GM21528 (cell line): ENCODE measurements around the gene CLEC4M.
"Not testable (repeated sequence)": the region's sequence is repeated elsewhere in the genome, so short reads cannot be mapped to it uniquely, and the experiment has no call there.

ENCODE experiments used
- ATAC-seq: cut with Tn5 transposase; IDR thresholded peaks from one replicate; pipeline ENCODE4 v1.9.1; 2021; ENCODE audit warnings: mild to moderate bottlenecking, moderate library complexity; ENCODE audit not compliant: unreplicated experiment, low FRiP score

CLEC4M gene

DNA sequence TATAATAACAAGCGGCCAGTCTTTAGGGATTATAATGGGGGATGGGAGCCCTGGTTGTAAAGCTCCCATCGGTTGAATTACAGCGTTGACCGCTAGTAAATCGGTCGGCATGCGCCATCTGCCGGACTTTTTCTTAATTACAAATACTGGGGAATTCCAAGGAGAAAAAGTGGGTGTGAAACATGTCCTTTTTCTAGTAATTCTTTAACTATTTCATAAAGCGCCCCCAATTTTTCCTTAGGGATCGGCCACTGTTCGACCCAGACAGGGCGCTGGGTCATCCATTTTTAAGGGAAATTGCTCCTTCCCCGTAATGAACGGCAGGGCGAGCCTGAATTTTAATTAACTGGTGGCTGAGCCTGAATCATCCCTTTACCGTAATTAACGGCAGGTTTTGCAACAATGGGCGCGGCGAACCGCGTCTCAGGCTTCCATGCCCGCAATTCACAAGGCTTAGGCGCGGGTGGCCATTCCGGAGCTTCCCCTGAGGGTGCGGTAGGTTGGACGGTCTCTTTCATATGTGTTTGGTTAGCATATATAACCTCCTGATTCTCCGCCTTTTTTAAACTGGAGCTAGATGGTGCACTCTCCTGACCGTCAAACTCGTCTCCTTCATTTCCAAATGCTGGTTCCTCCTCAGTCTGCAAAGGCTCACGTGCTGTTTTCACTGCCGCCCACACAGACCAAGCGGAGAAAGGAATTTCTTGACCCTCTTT lies 36.8 kb downstream of the CLEC4M start:
- no peak for ATAC-seq

DNA sequence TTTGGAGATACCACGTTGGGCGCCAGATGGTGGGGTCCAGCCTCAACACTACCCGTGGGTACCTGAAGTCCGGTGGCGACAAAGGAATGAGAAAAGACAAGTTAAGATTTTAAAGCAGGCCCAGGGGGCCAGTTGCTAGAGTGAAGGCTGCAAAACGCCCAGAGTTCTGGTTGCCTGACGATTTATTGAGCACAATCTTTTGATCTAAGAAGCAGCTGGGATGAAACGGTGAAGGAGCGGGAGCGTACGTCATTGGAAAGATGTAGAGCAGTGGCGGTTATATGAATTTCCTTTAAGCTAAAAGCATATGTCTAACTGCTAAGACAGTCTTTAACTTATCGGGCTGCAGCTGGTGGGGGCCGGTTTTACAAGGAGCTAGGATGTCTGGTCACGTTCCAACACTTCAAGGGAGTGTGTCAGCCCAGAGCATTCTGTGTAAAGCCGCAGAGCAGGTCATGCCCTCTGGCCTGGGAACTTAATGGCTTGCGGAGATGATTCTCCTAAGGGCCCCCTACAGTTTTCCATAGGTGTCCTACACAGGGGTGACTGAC lies 38.1 kb downstream of the CLEC4M start:
- ATAC-seq: no peak

DNA sequence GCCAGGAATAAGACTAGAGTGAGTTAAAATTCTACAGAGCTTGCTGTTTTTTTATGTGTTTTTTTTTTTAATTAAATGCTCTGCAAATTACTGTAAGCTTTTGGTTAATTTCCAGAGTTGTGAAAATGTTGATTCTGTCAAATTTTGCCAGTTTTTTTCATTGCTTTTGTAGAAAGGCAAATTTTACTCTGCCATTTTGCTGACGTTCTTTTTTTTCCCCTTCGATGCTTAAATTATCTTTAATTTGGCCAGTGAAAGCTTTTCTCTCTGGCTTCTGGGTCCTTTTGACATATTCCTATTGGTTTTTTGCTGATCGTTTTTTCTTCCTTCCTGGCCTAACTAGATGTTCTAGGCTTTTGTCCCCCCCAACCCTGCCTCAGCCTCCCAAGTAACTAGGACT lies 43.2 kb downstream of the CLEC4M start:
- ATAC-seq: no peak

GRCh38 chr19:7806876-7807275 lies 43.8 kb downstream of the CLEC4M start:
- no peak for ATAC-seq

DNA sequence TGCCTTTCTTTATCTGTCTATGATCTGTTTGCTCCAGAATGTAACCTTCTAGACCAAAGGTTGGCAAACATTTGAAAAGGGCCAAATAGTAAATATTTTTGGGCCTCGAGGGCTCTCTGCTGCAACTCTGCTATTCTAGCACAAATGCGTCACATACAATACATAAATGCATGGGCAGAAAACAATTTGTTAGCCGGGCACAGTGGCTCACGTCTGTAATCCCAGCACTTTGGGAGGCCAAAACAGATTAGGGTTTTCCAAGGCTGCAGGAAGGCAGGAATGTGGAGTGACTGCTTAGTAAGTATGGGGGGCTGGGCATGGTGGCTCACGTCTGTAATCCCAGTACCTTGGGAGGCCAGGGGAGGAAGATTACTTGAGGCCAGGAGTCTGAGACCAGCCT lies 45.1 kb downstream of the CLEC4M start:
- ATAC-seq: no peak

- no peak for ATAC-seq
Observed at GRCh38 chr19:7811989-7812388, 48.9 kb downstream of the CLEC4M start.

GRCh38 chr19:7815325-7815724 lies 52.3 kb downstream of the CLEC4M start:
- ATAC-seq: no peak

GRCh38 chr19:7816040-7816439 lies 53.0 kb downstream of the CLEC4M start:
- ATAC-seq: not testable (repeated sequence)

GRCh38 chr19:7817801-7818200 lies 54.8 kb downstream of the CLEC4M start:
- no peak for ATAC-seq

GRCh38 chr19:7818806-7819205 lies 55.8 kb downstream of the CLEC4M start:
- no peak for ATAC-seq
